Measurements from ENCODE around the gene RPS21.

GRCh38 chr20:62371588-62372041, 15.3 kb upstream of the RPS21 start:
- TF ChIP-seq POLR2A (IDR thresholded peaks at IDR 0.05), result no peak
- no peak for TF ChIP-seq CTCF (IDR thresholded peaks at IDR 0.05)
- TF ChIP-seq EP300 (IDR thresholded peaks at IDR 0.05; ENCODE audit: low read depth), result no peak

Data from transverse colon (tissue), 3 donors.